Vagina (tissue), 2 donors: ENCODE results near the gene USP40.

Source experiments
- CTCF ChIP-seq, 3 experiments: fragments of 450-650 bp in 2 of 3; fragments of 200-600 bp in 1 of 3; sonication (generic) in 1 of 3; IDR thresholded peaks; one replicate each; pipeline ENCODE4 v1.5.1; 2017 to 2019; ENCODE audit warnings: antibody characterized with exemption in 3 of 3, mild to moderate bottlenecking in 2 of 3, moderate library complexity in 2 of 3
- POLR2AphosphoS5 ChIP-seq, 2 donors: sonication (generic); formaldehyde crosslinking; IDR thresholded peaks; one replicate each; pipeline ENCODE4 v1.9.0; 2017; ENCODE audit warnings: antibody characterized with exemption in 2 of 2, mild to moderate bottlenecking in 2 of 2, low read depth in 1 of 2; ENCODE audit not compliant: insufficient read depth in 1 of 2

- TF ChIP-seq CTCF (IDR thresholded peaks at IDR 0.05) (no peak), POLR2AphosphoS5 (IDR thresholded peaks at IDR 0.05; ENCODE audit: insufficient read depth in 1 of 2, low read depth in 1 of 2) (no peak)
Observed at GRCh38 chr2:233433794-233434193, 132.8 kb downstream of the USP40 start.
